ENCODE data around the gene NFIA. TPM values are rescaled to one million over a fixed set of nuclear protein-coding genes. Genes with fewer than 3 reads are reported as not detected.

Gene NFIA
- total RNA-seq, 2 donors from 2014 or later: 17.3 to 27.3 TPM

DNA sequence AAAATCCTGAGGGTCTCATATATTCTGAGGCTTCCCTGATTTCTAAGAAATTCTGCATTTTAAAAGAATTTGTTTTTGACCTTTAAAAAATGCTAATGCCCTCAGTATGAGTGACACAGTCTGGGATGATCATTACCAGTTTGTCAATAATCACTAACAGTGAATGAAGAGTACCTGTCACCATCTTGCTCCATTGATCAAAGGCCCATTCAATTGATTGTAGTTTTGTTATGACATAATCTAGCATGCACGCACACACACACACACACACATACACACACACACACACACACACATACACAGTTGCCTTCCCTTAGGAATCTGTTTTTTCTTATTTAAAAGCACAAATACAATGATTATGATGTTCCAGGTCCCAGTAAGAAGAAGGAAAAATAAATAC lies 250.4 kb downstream of the NFIA start:
- Mint-ChIP-seq H3K4me3 (no peak overlapping the region), H3K9me3 (no peaks in the 10 kb centered on the region), H3K27ac (peak overlapping the region; percentile 97), H3K4me1 (ENCODE audit: low read depth) (peaks cover 43% of the 10 kb centered on the region), H3K36me3 (ENCODE audit: insufficient read depth in 2 of 2) (peaks cover 5 to 8% of the 10 kb centered on the region in 2 donors), H3K27me3 (ENCODE audit: low read depth) (peaks cover 30% of the 10 kb centered on the region)
- ATAC-seq (replicated peaks in 1 of 2) (peak; percentile 15 to 20), DNase-seq (no peak)

DNA sequence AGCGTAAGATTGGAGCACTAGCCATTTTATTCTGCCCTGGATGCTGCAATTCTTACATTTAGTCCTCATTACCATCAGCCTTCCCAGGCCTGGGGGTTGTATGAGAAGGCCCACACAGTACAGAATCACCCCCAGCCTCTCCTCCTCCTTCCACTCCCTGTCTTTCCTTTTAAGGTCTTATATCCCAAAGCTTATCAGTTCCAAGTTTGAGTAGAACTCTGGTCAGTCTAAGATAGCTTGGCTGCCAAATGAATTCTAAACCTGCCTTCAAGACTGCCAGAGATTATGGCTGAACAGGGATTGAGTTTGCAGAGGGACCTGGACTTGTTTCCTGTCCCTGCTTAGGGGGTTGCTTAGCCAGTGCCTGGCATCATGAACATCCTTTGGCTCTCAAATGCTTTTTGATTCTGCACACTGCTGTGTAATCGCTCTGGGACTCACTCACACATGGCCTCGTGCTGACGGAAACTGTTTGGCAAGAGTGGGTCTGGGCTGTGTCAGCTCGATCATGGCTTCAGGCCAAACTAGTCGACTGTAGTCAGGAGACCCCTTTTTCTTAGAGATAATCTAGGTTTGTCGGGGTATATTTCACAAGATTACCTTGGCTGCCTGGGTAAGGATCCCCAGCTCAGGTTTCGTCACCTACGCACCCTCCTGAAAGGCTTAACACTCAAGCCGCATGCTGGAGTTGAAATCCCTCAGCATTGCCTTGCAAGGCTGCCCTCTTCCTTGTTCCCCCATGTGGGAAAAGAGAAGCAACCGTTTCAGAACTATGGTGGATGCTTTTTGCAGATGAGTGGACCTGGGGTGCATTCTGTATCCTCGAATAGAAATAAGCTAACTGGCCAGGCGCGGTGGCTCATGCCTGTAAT lies 252.6 kb downstream of the NFIA start:
- ATAC-seq (replicated peaks in 1 of 2) (no peak), DNase-seq (no peak)
- Mint-ChIP-seq H3K4me3 (no peak overlapping the region), H3K36me3 (ENCODE audit: insufficient read depth in 2 of 2) (peaks cover 1 to 4% of the 10 kb centered on the region in 2 donors), H3K9me3 (no peaks in the 10 kb centered on the region), H3K27me3 (ENCODE audit: low read depth) (peaks cover 27% of the 10 kb centered on the region), H3K4me1 (ENCODE audit: low read depth) (peaks cover 39% of the 10 kb centered on the region), H3K27ac (no peak overlapping the region)

DNA sequence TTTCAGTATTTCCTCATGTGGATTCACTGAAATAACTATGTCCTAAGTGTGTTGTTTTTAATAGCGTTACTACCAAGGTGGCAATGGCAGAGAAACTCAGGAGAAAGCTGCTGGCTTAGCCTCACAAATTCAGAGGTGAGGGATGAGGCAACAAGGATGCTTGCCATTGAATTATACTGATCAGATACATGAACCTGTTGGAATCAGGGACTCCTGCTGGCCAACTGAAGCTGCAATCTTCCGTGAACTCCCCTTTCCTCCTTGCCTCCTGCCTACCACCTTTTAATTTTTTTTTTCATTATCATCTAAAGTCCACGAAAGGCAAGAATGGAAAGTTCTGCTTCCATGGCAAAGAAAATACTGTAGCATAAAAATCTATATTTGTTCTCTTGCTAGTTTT lies 254.7 kb downstream of the NFIA start:
- no peak for DNase-seq
- no peak overlapping the region for H3K4me3 Mint-ChIP-seq
- no peaks in the 10 kb centered on the region for H3K9me3 Mint-ChIP-seq
- H3K36me3 Mint-ChIP-seq (ENCODE audit: insufficient read depth in 2 of 2): peaks cover 1 to 3% of the 10 kb centered on the region in 2 donors
- peaks cover 20% of the 10 kb centered on the region for H3K4me1 Mint-ChIP-seq (ENCODE audit: low read depth)
- H3K27me3 Mint-ChIP-seq (ENCODE audit: low read depth): peaks cover 19% of the 10 kb centered on the region
- no peak overlapping the region for H3K27ac Mint-ChIP-seq
- no peak for ATAC-seq (replicated peaks in 1 of 2)

DNA sequence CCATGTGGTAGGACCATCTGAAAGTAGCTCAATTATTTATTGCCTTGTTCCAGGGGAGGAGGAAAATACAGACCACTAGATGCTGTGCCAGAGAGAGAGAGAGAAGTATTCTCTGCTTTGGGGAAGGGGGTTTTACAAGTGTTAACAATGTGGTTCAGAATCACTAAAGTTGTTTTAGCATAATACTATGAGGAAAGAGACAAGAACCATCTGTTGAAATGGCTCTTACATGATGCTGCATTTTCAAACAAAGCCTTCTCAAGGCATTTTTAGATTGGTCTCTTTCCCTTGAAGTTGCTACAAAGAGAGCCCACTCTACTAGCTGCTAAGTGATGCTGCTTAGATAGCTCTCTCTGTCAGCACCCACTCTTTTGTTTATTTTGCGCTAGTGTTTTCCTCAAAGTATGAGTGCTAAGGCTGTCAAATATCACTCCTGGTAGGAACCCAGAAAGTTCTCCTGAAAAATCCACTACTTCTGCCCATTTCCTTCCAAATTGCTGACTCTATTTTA lies 255.1 kb downstream of the NFIA start:
- ATAC-seq (replicated peaks in 1 of 2) (no peak), DNase-seq (no peak)
- Mint-ChIP-seq H3K9me3 (no peaks in the 10 kb centered on the region), H3K36me3 (ENCODE audit: insufficient read depth in 2 of 2) (peaks cover under 1 to 3% of the 10 kb centered on the region in 2 donors), H3K4me1 (ENCODE audit: low read depth) (peaks cover 15% of the 10 kb centered on the region), H3K27me3 (ENCODE audit: low read depth) (peaks cover 19% of the 10 kb centered on the region), H3K4me3 (no peak overlapping the region), H3K27ac (no peak overlapping the region)

DNA sequence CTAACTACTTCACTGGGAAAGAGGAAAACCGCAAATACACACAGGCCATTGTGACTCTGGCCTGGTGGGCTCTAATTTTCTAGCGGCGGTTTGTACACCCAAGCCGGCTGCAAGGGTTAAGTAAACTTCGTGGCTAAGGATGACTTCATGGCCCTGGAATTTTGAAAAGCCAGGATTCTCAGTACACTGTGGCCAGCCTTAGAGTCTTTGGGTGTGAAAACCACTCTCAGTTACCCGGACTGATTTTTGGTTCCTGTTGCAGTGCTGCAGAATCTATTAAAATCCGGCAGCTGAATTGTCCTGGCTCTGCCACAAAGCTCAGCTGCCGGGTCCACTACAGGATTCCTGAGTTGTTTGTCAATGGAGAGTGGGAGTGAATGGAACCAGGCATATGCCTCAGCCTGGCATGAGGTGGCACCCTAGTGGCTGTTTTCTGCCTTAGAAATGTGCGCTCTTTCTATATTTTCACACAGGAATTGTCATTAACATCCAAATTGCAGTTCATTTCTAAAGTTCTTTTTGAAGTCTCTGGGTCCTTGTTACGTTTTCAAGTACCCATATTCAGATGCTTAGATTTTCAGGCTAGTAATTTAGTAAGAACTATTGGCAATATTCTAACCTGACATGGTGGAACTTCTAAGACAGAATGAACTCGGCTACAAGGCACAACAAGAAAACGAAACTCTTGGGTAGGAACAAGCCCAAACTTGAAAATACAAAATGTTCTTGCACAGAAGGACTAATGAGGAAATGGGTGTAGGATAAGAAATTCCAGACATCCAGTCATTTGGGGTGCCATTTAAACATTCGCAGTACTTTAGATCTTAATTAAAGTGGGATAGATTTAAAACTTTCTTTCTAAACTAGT lies 255.9 kb downstream of the NFIA start:
- Mint-ChIP-seq H3K27ac (no peak overlapping the region), H3K4me1 (ENCODE audit: low read depth) (peaks cover 8% of the 10 kb centered on the region), H3K36me3 (ENCODE audit: insufficient read depth in 2 of 2) (no peaks in the 10 kb centered on the region), H3K9me3 (no peaks in the 10 kb centered on the region), H3K27me3 (ENCODE audit: low read depth) (peaks cover 19% of the 10 kb centered on the region), H3K4me3 (no peak overlapping the region)
- ATAC-seq (replicated peaks in 1 of 2): no peak
- no peak for DNase-seq

DNA sequence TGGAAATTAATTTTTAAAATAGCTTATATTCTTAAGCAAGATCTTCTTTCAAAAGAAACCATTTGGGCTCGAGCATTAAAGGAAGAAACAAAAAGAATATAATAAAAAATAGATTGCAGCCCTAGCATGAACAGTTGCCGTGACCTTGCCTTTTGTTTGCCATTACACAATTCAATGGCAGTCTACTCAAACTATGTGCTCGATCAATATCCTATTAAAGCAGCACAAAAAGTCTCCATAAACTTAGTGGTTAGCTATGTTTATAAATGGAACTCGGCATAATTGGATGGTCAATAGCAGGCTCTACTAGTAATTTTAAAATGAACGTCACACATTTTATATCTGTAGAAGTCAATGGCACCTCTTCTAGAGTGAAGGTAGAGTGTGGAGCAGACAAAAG lies 256.5 kb downstream of the NFIA start:
- Mint-ChIP-seq H3K9me3 (no peaks in the 10 kb centered on the region), H3K27me3 (ENCODE audit: low read depth) (peaks cover 19% of the 10 kb centered on the region), H3K27ac (no peak overlapping the region), H3K4me3 (no peak overlapping the region), H3K36me3 (ENCODE audit: insufficient read depth in 2 of 2) (no peaks in the 10 kb centered on the region), H3K4me1 (ENCODE audit: low read depth) (peaks cover 7% of the 10 kb centered on the region)
- no peak for DNase-seq
- no peak for ATAC-seq (replicated peaks in 1 of 2)

DNA sequence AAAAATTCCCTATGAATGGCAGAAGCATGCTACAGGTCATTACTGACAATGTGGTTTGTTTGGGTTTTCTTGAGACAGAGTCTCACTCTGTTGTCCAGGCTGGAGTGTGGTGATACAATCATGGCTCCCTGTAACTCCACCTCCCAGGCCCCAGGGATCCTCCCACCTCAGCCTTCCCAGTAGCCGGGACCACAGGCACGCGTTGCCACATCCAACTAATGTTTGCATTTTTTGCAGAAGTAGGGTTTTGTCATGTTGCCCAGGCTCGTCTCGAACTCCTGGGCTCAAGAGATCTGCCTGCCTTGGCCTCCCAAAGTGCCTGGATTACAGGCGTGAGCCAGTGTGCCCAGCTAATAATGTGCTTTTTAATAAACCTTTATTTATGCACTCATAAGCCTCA lies 259.1 kb downstream of the NFIA start:
- Mint-ChIP-seq H3K27ac (no peak overlapping the region), H3K4me3 (no peak overlapping the region), H3K4me1 (ENCODE audit: low read depth) (peaks cover 7% of the 10 kb centered on the region), H3K9me3 (no peaks in the 10 kb centered on the region), H3K27me3 (ENCODE audit: low read depth) (peaks cover 28% of the 10 kb centered on the region), H3K36me3 (ENCODE audit: insufficient read depth in 2 of 2) (peaks cover 2 to 3% of the 10 kb centered on the region in 2 donors)
- ATAC-seq (replicated peaks in 1 of 2) (no peak), DNase-seq (no peak)

DNA sequence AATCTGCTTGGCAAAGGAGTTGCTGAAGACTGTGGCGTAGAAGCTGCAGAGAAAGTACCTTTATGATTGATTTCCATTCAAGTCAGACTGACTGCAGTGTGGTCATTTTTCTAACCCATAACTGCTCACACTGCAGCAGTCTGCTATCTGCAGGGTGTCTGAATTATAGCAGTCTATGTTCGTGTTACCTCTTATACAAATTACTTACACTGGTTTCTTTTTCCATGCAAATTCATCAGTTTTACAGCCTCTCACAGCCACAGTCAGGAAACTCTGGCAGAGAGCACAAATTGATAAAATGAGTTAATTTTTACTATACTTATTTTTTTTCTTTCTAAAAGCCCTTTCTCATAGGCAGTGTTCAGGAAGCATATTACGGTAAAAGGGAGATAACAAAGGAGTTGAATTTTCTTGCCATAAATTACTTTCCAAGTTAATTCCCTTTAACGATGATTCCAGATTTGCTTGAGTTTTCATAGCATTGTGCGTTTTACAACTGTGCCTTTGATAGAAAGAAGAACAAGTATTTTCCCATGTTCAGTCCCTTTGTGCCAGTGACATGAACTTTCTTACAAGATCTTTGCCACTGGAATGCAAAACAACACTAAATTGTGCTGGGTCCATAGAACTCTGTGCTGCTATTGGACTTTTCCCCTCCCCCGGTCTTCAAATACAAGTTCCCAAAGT lies 261.5 kb downstream of the NFIA start:
- Mint-ChIP-seq H3K4me3 (no peak overlapping the region), H3K27me3 (ENCODE audit: low read depth) (peaks cover 15% of the 10 kb centered on the region), H3K9me3 (peaks cover 0 to 2% of the 10 kb centered on the region in 2 donors), H3K36me3 (ENCODE audit: insufficient read depth in 2 of 2) (peaks cover 11 to 14% of the 10 kb centered on the region in 2 donors), H3K27ac (no peak overlapping the region), H3K4me1 (ENCODE audit: low read depth) (peaks cover 6% of the 10 kb centered on the region)
- ATAC-seq (replicated peaks in 1 of 2) (peak in 1 of 2 donors; percentile 21), DNase-seq (no peak)

DNA sequence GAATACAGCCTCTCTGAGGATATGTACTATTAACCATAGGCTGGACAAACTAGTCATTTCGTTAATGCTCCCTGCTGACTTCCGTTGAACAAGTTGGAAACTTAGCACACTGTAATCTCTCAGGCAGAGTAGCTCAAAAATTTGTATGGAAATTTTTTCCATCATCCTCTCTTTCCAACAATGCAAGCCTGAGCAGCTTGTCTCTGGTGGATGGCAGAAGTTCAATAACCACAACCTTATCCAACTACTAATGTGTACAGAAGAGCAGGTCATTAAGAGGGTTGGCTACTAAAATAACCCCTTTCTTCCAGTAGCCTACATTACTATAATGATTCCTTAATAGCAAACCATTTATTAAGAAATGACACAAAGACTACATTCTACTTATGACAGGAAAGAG lies 262.3 kb downstream of the NFIA start:
- H3K27ac Mint-ChIP-seq: no peak overlapping the region
- H3K4me1 Mint-ChIP-seq (ENCODE audit: low read depth): peaks cover 6% of the 10 kb centered on the region
- no peak overlapping the region for H3K4me3 Mint-ChIP-seq
- H3K9me3 Mint-ChIP-seq: peaks cover 0 to 2% of the 10 kb centered on the region in 2 donors
- H3K27me3 Mint-ChIP-seq (ENCODE audit: low read depth): peaks cover 15% of the 10 kb centered on the region
- H3K36me3 Mint-ChIP-seq (ENCODE audit: insufficient read depth in 2 of 2): peaks cover 11 to 14% of the 10 kb centered on the region in 2 donors
- no peak for DNase-seq
- ATAC-seq (replicated peaks in 1 of 2): no peak

DNA sequence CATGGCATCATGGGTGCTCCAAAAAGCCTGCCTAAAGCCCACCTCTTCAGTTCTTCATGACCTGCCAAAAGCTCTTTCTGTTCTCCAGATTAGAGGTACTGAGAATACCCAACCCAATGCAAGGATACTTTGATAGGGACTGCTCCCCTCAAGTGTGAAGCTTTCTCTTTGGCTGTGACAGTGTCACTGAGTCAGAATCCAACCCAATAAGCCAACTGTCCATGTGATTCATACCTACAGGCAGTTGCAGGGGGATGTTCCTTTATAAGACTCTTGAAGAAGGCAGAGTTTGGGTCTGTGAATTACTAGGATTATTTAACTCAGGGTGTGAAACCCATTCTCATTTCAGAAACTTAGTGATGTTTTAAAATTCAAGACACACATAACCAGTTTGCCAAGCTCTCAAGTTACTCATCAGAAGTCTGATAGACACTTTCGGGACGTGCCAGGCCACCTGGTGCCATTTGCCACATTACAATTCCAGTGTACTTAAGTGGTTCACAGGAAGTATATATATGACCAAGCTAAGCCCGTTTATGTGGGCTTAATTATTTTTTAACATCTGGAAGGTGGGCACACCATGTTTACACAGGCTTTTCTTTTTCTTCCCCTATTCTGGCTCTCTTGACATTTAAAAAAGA lies 265.8 kb downstream of the NFIA start:
- DNase-seq (peak in 1 of 2 donors; percentile 23), ATAC-seq (replicated peaks in 1 of 2) (peak; percentile 79 to 95)
- no peak overlapping the region for H3K27ac Mint-ChIP-seq
- peaks cover 11 to 14% of the 10 kb centered on the region in 2 donors for H3K36me3 Mint-ChIP-seq (ENCODE audit: insufficient read depth in 2 of 2)
- peaks cover 6% of the 10 kb centered on the region for H3K4me1 Mint-ChIP-seq (ENCODE audit: low read depth)
- H3K4me3 Mint-ChIP-seq: peak overlapping the region in 1 of 2 donors; percentile 5
- H3K9me3 Mint-ChIP-seq: peaks cover 0 to 2% of the 10 kb centered on the region in 2 donors
- peaks cover 15% of the 10 kb centered on the region for H3K27me3 Mint-ChIP-seq (ENCODE audit: low read depth)

DNA sequence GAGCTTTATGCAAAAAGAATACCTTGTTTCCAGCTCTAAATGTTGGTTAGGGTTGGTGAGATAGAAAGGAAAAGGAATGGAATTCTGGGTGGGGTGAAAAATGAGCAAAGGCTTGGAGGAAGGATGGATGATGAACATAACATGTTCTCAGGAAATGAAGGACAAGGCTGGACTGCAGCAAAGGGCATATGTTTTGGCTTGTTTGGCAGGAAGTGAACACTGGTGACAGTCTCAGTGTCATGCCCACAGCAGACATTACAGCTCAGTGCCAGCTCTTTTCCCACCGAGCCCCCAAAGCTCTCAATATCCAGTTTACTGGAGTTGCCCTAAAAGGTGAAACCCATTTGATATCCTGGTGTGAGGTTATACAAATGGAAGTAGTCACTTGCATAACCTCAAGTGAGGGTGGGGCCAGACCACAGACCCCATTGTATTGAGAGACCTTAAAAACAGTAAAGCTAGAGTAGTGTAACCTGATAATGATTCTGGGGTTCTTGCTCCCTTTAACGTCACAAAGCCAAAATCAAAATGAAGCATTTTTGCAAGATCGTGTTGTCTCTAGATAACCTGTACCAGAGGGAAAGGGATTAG lies 270.6 kb downstream of the NFIA start:
- ATAC-seq (replicated peaks in 1 of 2) (no peak), DNase-seq (no peak)
- H3K36me3 Mint-ChIP-seq (ENCODE audit: insufficient read depth in 2 of 2): peaks cover under 1 to 2% of the 10 kb centered on the region in 2 donors
- peaks cover 9% of the 10 kb centered on the region for H3K4me1 Mint-ChIP-seq (ENCODE audit: low read depth)
- no peak overlapping the region for H3K27ac Mint-ChIP-seq
- H3K9me3 Mint-ChIP-seq: no peaks in the 10 kb centered on the region
- H3K4me3 Mint-ChIP-seq: no peak overlapping the region
- no peaks in the 10 kb centered on the region for H3K27me3 Mint-ChIP-seq (ENCODE audit: low read depth)

DNA sequence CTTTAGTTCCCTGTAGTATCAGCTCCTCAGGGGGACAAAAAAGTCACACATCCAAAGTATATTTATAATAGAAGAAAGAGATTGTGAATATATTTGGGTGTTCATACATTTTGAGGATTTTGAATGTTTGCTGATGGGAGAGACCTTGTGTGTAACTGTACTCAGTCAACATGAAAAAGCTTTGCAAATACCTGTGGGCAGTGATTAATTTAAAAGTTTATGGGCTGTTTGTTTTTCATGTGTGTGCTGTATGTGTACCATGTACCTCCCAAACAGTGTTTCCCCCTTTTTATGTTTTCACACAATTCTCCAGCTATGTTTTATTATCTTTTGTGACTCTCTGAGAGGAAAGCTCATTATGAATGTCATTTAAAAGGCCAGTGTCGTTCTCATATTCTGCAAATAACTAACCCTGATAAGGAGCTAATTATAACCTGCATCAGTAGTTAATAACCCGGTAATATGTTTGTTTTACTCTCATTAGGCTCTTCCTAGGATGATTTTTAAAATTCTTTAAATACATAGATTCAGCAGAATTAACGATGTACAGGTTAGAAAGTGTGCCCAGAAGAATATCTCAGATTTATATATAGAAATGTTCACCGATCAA lies 271.5 kb downstream of the NFIA start:
- Mint-ChIP-seq H3K4me1 (ENCODE audit: low read depth) (peaks cover 5% of the 10 kb centered on the region), H3K9me3 (no peaks in the 10 kb centered on the region), H3K27ac (no peak overlapping the region), H3K27me3 (ENCODE audit: low read depth) (no peaks in the 10 kb centered on the region), H3K4me3 (no peak overlapping the region), H3K36me3 (ENCODE audit: insufficient read depth in 2 of 2) (no peaks in the 10 kb centered on the region)
- DNase-seq (no peak), ATAC-seq (replicated peaks in 1 of 2) (no peak)
